SK-N-SH treated with all-trans-retinoic acid at 6 μM for 48 hours (cell line): ENCODE results near the gene MAPKBP1.

ENCODE experiments used
- ATAC-seq: fragments of 200-7000 bp; cut with Tn5 transposase; 3 replicates; pipeline ENCODE4 v1.9.1; 2020; ENCODE audit warnings: mild to moderate bottlenecking, moderate library complexity
- ARNTL ChIP-seq: fragments of 450-650 bp; formaldehyde crosslinking; IDR thresholded peaks from 2 replicates; pipeline ENCODE4 v1.5.0; 2020; ENCODE audit warnings: low read depth, mild to moderate bottlenecking, moderate library complexity, borderline replicate concordance
- BACH2 ChIP-seq: fragments of 250-450 bp; sonication (Bioruptor Pico); IDR thresholded peaks from 2 replicates; pipeline ENCODE4 v1.9.0; 2021; ENCODE audit warnings: mild to moderate bottlenecking, borderline replicate concordance
- CREB5 ChIP-seq: fragments of 250-450 bp; sonication (Bioruptor Pico); IDR thresholded peaks from 2 replicates; pipeline ENCODE4 v1.5.1; 2020; ENCODE audit warnings: low read depth, mild to moderate bottlenecking, moderate library complexity
- CSDC2 ChIP-seq: fragments of 250-450 bp; sonication (Bioruptor Pico); IDR thresholded peaks from 2 replicates; pipeline ENCODE4 v1.5.0; 2020; ENCODE audit warnings: mild to moderate bottlenecking, moderate library complexity
- CSRNP3 ChIP-seq: fragments of 250-450 bp; sonication (Bioruptor Pico); IDR thresholded peaks from 2 replicates; pipeline ENCODE4 v1.5.1; 2021; ENCODE audit warnings: mild to moderate bottlenecking, moderate library complexity
- ESRRG ChIP-seq: fragments of 250-450 bp; sonication (Bioruptor Pico); IDR thresholded peaks from 2 replicates; pipeline ENCODE4 v1.6.1; 2021; ENCODE audit warnings: mild to moderate bottlenecking
- GLIS3 ChIP-seq: fragments of 250-450 bp; sonication (Bioruptor Pico); IDR thresholded peaks from 2 replicates; pipeline ENCODE4 v1.5.0; 2020; ENCODE audit warnings: mild to moderate bottlenecking, moderate library complexity
- ISL1 ChIP-seq: fragments of 250-450 bp; sonication (Bioruptor Pico); IDR thresholded peaks from 2 replicates; pipeline ENCODE4 v2.1.2; 2022; ENCODE audit warnings: mild to moderate bottlenecking, moderate library complexity
- OSR1 ChIP-seq: fragments of 250-450 bp; sonication (Bioruptor Pico); IDR thresholded peaks from 2 replicates; pipeline ENCODE4 v1.8.0; 2022; ENCODE audit warnings: moderate library complexity, mild to moderate bottlenecking, inconsistent platforms
- PATZ1 ChIP-seq: fragments of 250-450 bp; sonication (Bioruptor Pico); IDR thresholded peaks from 2 replicates; pipeline ENCODE4 v1.8.0; 2020; ENCODE audit warnings: mild to moderate bottlenecking, moderate library complexity, borderline replicate concordance
- POU6F1 ChIP-seq: fragments of 250-450 bp; sonication (Bioruptor Pico); IDR thresholded peaks from 2 replicates; pipeline ENCODE4 v1.8.0; 2021; ENCODE audit warnings: low read depth, mild to moderate bottlenecking, moderate library complexity, borderline replicate concordance
- PPARA ChIP-seq: fragments of 250-450 bp; sonication (Bioruptor Pico); IDR thresholded peaks from 2 replicates; pipeline ENCODE4 v1.5.0; 2020; ENCODE audit warnings: mild to moderate bottlenecking, borderline replicate concordance
- RARB ChIP-seq: fragments of 250-450 bp; sonication (Bioruptor Pico); IDR thresholded peaks from 2 replicates; pipeline ENCODE4 v1.8.0; 2021; ENCODE audit warnings: mild to moderate bottlenecking, moderate library complexity
- TCF4 ChIP-seq: fragments of 250-450 bp; sonication (Bioruptor Pico); IDR thresholded peaks from 2 replicates; pipeline ENCODE4 v1.8.0; 2021; ENCODE audit warnings: mild to moderate bottlenecking, moderate library complexity, borderline replicate concordance
- TOX ChIP-seq: fragments of 250-450 bp; sonication (Bioruptor Pico); IDR thresholded peaks from 2 replicates; pipeline ENCODE4 v1.8.0; 2021; ENCODE audit warnings: mild to moderate bottlenecking, moderate library complexity, borderline replicate concordance
- TSHZ2 ChIP-seq: fragments of 250-450 bp; sonication (Bioruptor Pico); IDR thresholded peaks from 2 replicates; pipeline ENCODE4 v1.5.0; 2020; ENCODE audit warnings: mild to moderate bottlenecking, moderate library complexity
- ZC3H10 ChIP-seq: fragments of 250-450 bp; sonication (Bioruptor Pico); IDR thresholded peaks from 2 replicates; pipeline ENCODE4 v1.5.1; 2021; ENCODE audit warnings: mild to moderate bottlenecking, moderate library complexity
- ZFP3 ChIP-seq: fragments of 250-450 bp; sonication (Bioruptor Pico); IDR thresholded peaks from 2 replicates; pipeline ENCODE4 v1.5.0; 2020; ENCODE audit warnings: mild to moderate bottlenecking, moderate library complexity
- ZFP30 ChIP-seq: fragments of 450-650 bp; formaldehyde crosslinking; IDR thresholded peaks from 2 replicates; pipeline ENCODE4 v1.5.0; 2022; ENCODE audit warnings: mild to moderate bottlenecking, moderate library complexity
- ZNF565 ChIP-seq: fragments of 450-650 bp; formaldehyde crosslinking; conservative IDR thresholded peaks from 2 replicates; pipeline ENCODE4 v1.5.0; 2020; ENCODE audit warnings: low read depth, mild to moderate bottlenecking, moderate library complexity
- ZNF70 ChIP-seq: fragments of 450-650 bp; formaldehyde crosslinking; IDR thresholded peaks from 2 replicates; pipeline ENCODE4 v1.5.0; 2020; ENCODE audit warnings: mild to moderate bottlenecking, moderate library complexity
- ZNF8 ChIP-seq: fragments of 450-650 bp; formaldehyde crosslinking; IDR thresholded peaks from 2 replicates; pipeline ENCODE4 v1.5.0; 2020; ENCODE audit warnings: mild to moderate bottlenecking, moderate library complexity

The MAPKBP1 gene

GRCh38 chr15:41852736-41853590 is 78.7 kb downstream of the MAPKBP1 start:
- no peak; the same call in 2 of the 3 replicates for ATAC-seq
- no peak for TF ChIP-seq BACH2 (CRISPR knock-in tag)

- no peak for ATAC-seq
Measured at GRCh38 chr15:41853831-41854230, 79.5 kb downstream of the MAPKBP1 start.

GRCh38 chr15:41854443-41854842 is 80.2 kb downstream of the MAPKBP1 start:
- ATAC-seq, result no peak
- TF ChIP-seq ZFP3 (CRISPR knock-in tag) (no peak), ZC3H10 (no peak), ISL1 (CRISPR knock-in tag) (no peak), TCF4 (CRISPR knock-in tag) (no peak), ZFP30 (no peak), RARB (CRISPR knock-in tag) (no peak), PATZ1 (CRISPR knock-in tag) (no peak), CSDC2 (CRISPR knock-in tag) (no peak), ZNF70 (CRISPR knock-in tag) (no peak), TSHZ2 (no peak), ARNTL (CRISPR knock-in tag) (no peak), ZNF8 (CRISPR knock-in tag) (no peak)

More at GRCh38 chr15:41853831-41854230, 79.5 kb downstream of the MAPKBP1 start:
- TF ChIP-seq ZC3H10 (no peak), ZFP30 (no peak), CSRNP3 (no peak), ESRRG (CRISPR knock-in tag) (no peak), ZFP3 (CRISPR knock-in tag) (no peak), OSR1 (CRISPR knock-in tag) (no peak), CSDC2 (CRISPR knock-in tag) (no peak), GLIS3 (CRISPR knock-in tag) (no peak), CREB5 (CRISPR knock-in tag) (no peak), PATZ1 (CRISPR knock-in tag) (no peak), TCF4 (CRISPR knock-in tag) (no peak), ISL1 (CRISPR knock-in tag) (no peak), ZNF565 (CRISPR knock-in tag) (no peak), POU6F1 (CRISPR knock-in tag) (no peak), BACH2 (CRISPR knock-in tag) (no peak), PPARA (CRISPR knock-in tag) (no peak), TOX (CRISPR knock-in tag) (no peak)
